HepG2 (cell line): ENCODE results near the gene PURB. TPM values are rescaled to one million over a fixed set of nuclear protein-coding genes. Genes with fewer than 3 reads are reported as not detected.
A peak's percentile ranks its signal among the peaks of the same experiment; 100 is the strongest.

Source experiments
- ATF1 ChIP-seq: IDR thresholded peaks from 2 replicates; pipeline ENCODE4 v1.6.1; 2016; ENCODE audit warnings: mild to moderate bottlenecking, control low read depth
- DRAP1 ChIP-seq: IDR thresholded peaks from 2 replicates; pipeline ENCODE4 v1.6.1; 2016; ENCODE audit warnings: missing genetic modification reagents, missing compliant biosample characterization
- EP300 ChIP-seq, 3 experiments: sonication (generic) in 1 of 3; formaldehyde crosslinking in 1 of 3; IDR thresholded peaks; 2 replicates each; pipeline versions ENCODE4 v1.5.1 to v1.6.1; 2011 to 2020; ENCODE audit warnings: low read depth in 2 of 3, low read length in 2 of 3, borderline replicate concordance in 1 of 3, improper control_type of control experiment in 1 of 3, mild to moderate bottlenecking in 1 of 3, missing genetic modification reagents in 1 of 3, moderate library complexity in 1 of 3
- ETS1 ChIP-seq: sonication (generic); formaldehyde crosslinking; IDR thresholded peaks from 2 replicates; pipeline ENCODE4 v1.4.0; 2020; ENCODE audit warnings: missing genetic modification reagents
- HNRNPUL1 ChIP-seq: fragments of 200-400 bp; formaldehyde crosslinking; IDR thresholded peaks from 2 replicates; pipeline ENCODE4 v1.6.1; 2017; ENCODE audit warnings: low read depth, mild to moderate bottlenecking, low read length, moderate library complexity
- HOXA5 ChIP-seq: sonication (generic); formaldehyde crosslinking; IDR thresholded peaks from 2 replicates; pipeline ENCODE4 v1.4.0; 2020; ENCODE audit warnings: missing genetic modification reagents
- JUN ChIP-seq: sonication (generic); formaldehyde crosslinking; IDR thresholded peaks from 2 replicates; pipeline ENCODE4 v1.4.0; 2020; ENCODE audit warnings: mild to moderate bottlenecking, missing genetic modification reagents
- MIER3 ChIP-seq: IDR thresholded peaks from 2 replicates; pipeline ENCODE4 v1.6.1; 2016; ENCODE audit warnings: missing compliant biosample characterization, borderline replicate concordance
- MTF2 ChIP-seq: sonication (generic); formaldehyde crosslinking; IDR thresholded peaks from 2 replicates; pipeline ENCODE4 v1.5.0; 2020; ENCODE audit warnings: missing genetic modification reagents, borderline replicate concordance
- NCOA2 ChIP-seq: sonication (generic); formaldehyde crosslinking; IDR thresholded peaks from 2 replicates; pipeline ENCODE4 v1.8.0; 2022; ENCODE audit warnings: inconsistent platforms
- RAD51 ChIP-seq: fragments of 450-650 bp; IDR thresholded peaks from 2 replicates; pipeline ENCODE4 v1.6.1; 2016; ENCODE audit warnings: borderline replicate concordance
- SP5 ChIP-seq: IDR thresholded peaks from 2 replicates; pipeline ENCODE4 v1.6.1; 2016; ENCODE audit warnings: low read depth, borderline replicate concordance
- TFDP1 ChIP-seq: IDR thresholded peaks from 2 replicates; pipeline ENCODE4 v1.6.1; 2016; ENCODE audit warnings: missing compliant biosample characterization, missing genetic modification reagents, borderline replicate concordance
- ZNF275 ChIP-seq: sonication (generic); formaldehyde crosslinking; IDR thresholded peaks from 2 replicates; pipeline ENCODE4 v1.8.0; 2022; ENCODE audit warnings: missing genetic modification reagents, mild to moderate bottlenecking, inconsistent platforms, borderline replicate concordance
- ZNF343 ChIP-seq: sonication (generic); formaldehyde crosslinking; IDR thresholded peaks from 2 replicates; pipeline ENCODE4 v1.4.0; 2020; ENCODE audit warnings: mild to moderate bottlenecking, missing genetic modification reagents
- ZNF460 ChIP-seq: sonication (generic); formaldehyde crosslinking; IDR thresholded peaks from 2 replicates; pipeline ENCODE4 v1.5.1; 2020; ENCODE audit warnings: missing genetic modification reagents, mild to moderate bottlenecking, borderline replicate concordance
- ZNF574 ChIP-seq: sonication (generic); formaldehyde crosslinking; IDR thresholded peaks from 2 replicates; pipeline ENCODE4 v1.4.0; 2020; ENCODE audit warnings: missing genetic modification reagents
- ZNF670 ChIP-seq: sonication (generic); formaldehyde crosslinking; IDR thresholded peaks from 2 replicates; pipeline ENCODE4 v1.8.0; 2022; ENCODE audit warnings: mild to moderate bottlenecking, missing genetic modification reagents, borderline replicate concordance
- polyA plus RNA-seq, 8 experiments: library from polyadenylated mRNA; depleted of rRNA in 3 of 8; stranded (reverse) in 7 of 8; unstranded in 1 of 8; fragments of >200 nt; fragmentation: Illumina TruSeq in 4 of 8; extraction: Trizol in 4 of 8; gene quantifications; 2 replicates each; pipeline versions ENCODE4 v1.2.1 to v1.2.3, GENCODE V29; 2011 to 2016; ENCODE audit warnings: low read depth in 4 of 8, missing spikeins in 1 of 8, mixed read lengths in 1 of 8; ENCODE audit not compliant: insufficient read depth in 1 of 8
- total RNA-seq, 5 experiments: library from RNA; depleted of rRNA; stranded (reverse); fragments of >200 nt; fragmentation: Illumina TruSeq; extraction: Trizol; gene quantifications; 2 replicates each; pipeline ENCODE4 v1.2.3, GENCODE V29; 2016; ENCODE audit warnings: low read depth in 1 of 5

PURB gene
- total and polyA plus RNA-seq, 2 of the 13 experiments (the other 11 are each of a cell fraction or from before 2014, with no cell fraction given), result 2.3 to 4.3 TPM

GRCh38 chr7:44885394-44886317, at the start of gene PURB (continued):
- TF ChIP-seq JUN (CRISPR knock-in tag), result peak; percentile 78
- TF ChIP-seq EP300 (IDR thresholded peaks at IDR 0.05; ENCODE audit: low read depth in 2 of 2, low read length in 2 of 2), result peak; percentile 42 to 58; a peak in 2 of 4 replicates
- TF ChIP-seq EP300 (CRISPR knock-in tag; IDR thresholded peaks at IDR 0.05; ENCODE audit: borderline replicate concordance), result peak; percentile 41; the same call in 1 of the 2 replicates
- no peak for TF ChIP-seq ZNF460 (CRISPR knock-in tag)
- peak; percentile 90 for TF ChIP-seq ATF1 (CRISPR knock-in tag)
- peak; percentile 91 for TF ChIP-seq ZNF574
- peak; percentile 35; the same call in 1 of the 2 replicates for TF ChIP-seq HOXA5 (CRISPR knock-in tag)
- peak; percentile 63; the same call in 1 of the 2 replicates for TF ChIP-seq SP5 (CRISPR knock-in tag)
- no peak for TF ChIP-seq RAD51
- peak; percentile 57; the same call in 1 of the 2 replicates for TF ChIP-seq ZNF343 (CRISPR knock-in tag)
- 0 out of 2 replicates have a peak, but pooled peaks have one; percentile 12 for TF ChIP-seq ZNF670
- TF ChIP-seq NCOA2 (CRISPR knock-in tag), result no peak
- no peak for TF ChIP-seq HNRNPUL1
- peak; percentile 30; the same call in 1 of the 2 replicates for TF ChIP-seq MIER3
- TF ChIP-seq TFDP1 (CRISPR knock-in tag), result peak; percentile 87; the same call in 1 of the 2 replicates
- TF ChIP-seq MTF2 (CRISPR knock-in tag), result no peak; the same call in 1 of the 2 replicates
- TF ChIP-seq ETS1 (CRISPR knock-in tag), result no peak
- peak; percentile 67; the same call in 1 of the 2 replicates for TF ChIP-seq DRAP1
- no peak for TF ChIP-seq ZNF275
